OCI-LY3 (cell line): Measurements from ENCODE around the gene ARHGEF11.

ENCODE experiments used
- EZH2phosphoT487 ChIP-seq: fragments of 200-600 bp; shearing (Covaris generic); IDR thresholded peaks from 2 replicates; pipeline ENCODE4 v1.6.1; 2018; ENCODE audit warnings: antibody characterized with exemption, mixed run types, low read depth
- TF ChIP-seq, protein P1 (sequence below): fragments of 200-600, 300-600 bp; sonication (generic); IDR thresholded peaks from 2 replicates; pipeline ENCODE4 v1.5.1; 2014; ENCODE audit warnings: antibody characterized with exemption, low read length, low read depth

DNA sequence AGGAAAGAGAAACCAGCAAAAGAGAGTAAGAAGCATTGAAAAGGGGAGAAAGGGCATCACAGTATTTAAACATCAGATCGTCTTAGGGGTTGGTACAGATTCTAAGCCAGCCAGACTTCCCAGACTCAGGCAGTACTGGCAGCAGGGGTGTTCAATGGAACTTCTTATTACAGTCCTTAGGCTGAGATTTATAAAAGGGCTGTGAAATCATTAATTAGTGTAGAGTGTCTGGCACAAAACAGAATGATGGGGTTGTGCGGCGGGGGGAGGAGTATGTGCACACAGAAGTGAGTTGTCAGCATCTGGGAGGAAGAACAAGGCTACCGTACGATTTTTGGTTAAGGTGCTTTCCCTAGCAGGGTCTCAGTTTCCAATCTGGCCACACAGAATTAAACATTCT lies 38.2 kb downstream of the ARHGEF11 start:
- TF ChIP-seq EZH2phosphoT487, result no peak
- TF ChIP-seq, protein P1, sequence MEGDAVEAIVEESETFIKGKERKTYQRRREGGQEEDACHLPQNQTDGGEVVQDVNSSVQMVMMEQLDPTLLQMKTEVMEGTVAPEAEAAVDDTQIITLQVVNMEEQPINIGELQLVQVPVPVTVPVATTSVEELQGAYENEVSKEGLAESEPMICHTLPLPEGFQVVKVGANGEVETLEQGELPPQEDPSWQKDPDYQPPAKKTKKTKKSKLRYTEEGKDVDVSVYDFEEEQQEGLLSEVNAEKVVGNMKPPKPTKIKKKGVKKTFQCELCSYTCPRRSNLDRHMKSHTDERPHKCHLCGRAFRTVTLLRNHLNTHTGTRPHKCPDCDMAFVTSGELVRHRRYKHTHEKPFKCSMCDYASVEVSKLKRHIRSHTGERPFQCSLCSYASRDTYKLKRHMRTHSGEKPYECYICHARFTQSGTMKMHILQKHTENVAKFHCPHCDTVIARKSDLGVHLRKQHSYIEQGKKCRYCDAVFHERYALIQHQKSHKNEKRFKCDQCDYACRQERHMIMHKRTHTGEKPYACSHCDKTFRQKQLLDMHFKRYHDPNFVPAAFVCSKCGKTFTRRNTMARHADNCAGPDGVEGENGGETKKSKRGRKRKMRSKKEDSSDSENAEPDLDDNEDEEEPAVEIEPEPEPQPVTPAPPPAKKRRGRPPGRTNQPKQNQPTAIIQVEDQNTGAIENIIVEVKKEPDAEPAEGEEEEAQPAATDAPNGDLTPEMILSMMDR, result no peak
